NCI-H187 treated with DMSO at 0.1 percent for 48 hours (cell line): Measurements from ENCODE around the gene KCNJ12.

ENCODE experiments used
- DNase-seq: peaks from one replicate; lab custom pipeline; 2025; lab: John Stamatoyannopoulos, UW

KCNJ12 gene

DNA sequence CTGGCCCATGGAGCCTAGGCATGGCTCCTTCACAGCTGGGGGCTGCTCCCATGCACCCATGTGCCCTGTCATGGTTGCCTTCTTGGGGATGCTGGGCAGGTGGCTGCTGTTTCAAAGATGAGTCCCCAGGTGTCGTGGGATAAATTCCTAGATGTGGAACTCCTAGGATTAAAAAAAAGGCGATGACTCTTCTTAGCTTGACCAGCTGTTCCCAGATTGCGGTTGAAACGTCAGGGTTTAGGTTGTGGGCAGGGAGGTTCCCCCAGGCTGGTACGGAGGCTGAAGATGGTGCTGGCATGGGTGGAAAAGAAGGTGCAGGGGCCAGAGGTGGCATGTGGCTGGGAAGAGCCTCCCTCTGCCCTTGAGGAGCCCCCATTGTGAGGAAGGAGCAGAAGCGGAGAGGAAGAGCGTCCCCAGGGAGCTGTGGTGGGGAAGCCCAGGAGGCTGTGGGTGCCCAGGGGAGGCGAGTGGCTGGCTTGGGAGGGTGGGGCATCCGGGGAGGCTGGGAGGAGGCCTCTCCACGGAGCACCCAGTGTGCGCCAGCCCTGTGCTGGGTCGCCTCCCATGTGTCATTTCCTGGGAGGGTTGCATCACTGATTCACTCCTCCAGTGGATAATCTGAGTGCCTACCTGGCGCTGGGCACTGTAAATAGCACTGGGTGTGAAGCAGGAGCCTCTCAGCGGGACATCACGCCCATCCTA is 7.5 kb upstream of the KCNJ12 start:
- no peak for DNase-seq

DNA sequence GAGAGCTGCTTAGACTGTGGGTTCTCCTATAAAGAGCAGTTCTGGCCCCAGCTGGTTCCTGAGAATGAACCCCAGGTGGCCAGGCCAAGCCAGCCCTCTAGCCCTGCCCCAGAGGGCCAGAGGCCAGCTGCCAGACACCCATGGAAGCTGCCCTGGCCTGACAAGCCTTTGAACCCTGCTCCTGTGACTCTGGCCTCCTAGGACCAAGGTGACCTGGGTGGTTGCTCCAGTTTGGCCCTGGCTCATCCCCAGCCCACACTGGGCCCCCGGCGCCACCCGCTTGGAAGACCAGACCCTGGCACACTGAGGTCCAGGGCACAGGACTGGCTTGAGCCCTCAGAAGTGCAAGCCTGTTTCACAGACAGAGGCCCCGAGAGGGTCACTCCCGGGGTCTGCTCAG is 6.8 kb upstream of the KCNJ12 start:
- no peak for DNase-seq

DNA sequence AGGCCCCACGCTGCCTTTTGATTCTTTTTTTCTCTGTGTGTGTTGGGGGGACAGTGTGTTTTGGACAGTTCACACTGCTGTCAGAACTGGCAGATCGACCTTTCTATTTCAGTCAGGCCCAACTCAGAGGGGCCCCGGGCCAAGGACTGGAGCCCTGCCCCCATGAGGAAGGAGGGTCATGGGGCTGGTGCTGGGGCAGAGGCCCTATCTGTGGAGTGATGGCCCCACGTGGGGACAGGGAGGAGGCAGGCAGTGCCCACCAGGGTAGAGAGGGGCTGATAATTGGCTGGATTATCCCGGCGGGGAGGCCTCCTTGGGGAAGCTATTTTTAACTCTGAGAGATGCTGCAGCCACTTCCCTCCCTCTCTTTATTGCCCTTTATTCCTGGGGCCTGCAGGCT is 5.7 kb upstream of the KCNJ12 start:
- no peak for DNase-seq

- no peak for DNase-seq
Measured at GRCh38 chr17:21371511-21372081, 4.6 kb upstream of the KCNJ12 start.

- no peak for DNase-seq
Measured at GRCh38 chr17:21372256-21372954, 3.8 kb upstream of the KCNJ12 start.

DNA sequence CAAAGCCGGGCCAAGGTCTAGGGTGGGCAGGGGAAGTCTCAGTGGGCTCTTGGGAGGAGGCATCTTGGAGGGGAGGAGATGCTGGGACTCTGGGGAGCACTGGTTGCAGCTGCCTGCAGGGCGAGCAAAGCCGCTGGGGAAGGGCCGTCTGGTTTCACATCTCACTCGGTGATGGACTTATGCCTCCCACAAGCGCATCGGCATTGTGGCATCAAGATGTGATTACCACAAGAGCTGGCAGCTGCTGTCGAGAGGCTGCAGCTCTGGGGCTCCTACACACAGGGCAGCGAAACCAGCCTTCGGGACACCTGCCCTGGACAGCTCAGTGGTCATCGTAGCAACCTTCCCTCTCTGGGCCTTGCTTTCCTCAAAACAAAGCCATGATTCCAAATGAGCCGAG is 3.1 kb upstream of the KCNJ12 start:
- no peak for DNase-seq

GRCh38 chr17:21373696-21374440 is 2.3 kb upstream of the KCNJ12 start:
- DNase-seq: no peak

DNA sequence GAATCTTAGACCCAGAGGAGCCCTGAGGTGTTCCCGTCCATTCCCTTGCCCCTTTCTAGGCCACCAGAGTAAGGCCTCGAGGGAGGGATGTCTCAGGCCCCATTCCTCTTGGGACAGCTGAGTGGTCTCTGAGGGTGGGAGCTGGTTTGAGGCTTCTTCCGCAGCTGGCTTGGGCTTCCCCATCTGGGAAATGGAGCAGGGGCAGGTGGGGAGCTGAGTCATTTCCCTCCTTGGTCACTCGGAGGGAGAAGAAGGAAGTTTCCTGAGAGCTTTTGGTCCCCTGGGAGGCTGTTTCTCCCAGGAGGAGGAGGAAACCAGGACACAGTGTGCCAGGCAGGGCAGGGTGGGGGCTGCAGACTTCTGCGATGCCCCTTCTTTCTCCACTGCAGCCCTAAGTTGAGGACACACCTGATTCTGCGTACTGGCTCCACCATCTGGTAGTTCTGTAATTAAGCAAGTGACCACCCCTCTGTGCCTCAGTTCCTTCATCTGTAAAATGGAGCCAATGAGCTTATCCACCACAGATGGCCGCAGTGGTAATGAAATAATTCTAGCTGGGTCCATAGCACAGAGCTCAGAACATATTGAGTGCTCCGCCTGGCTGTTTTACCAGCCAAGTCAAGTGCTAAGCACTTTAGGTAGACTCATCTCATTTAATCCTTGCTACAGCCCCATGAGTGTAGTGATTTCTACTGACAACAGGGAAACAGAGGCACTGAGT is 1.6 kb upstream of the KCNJ12 start:
- no peak for DNase-seq

GRCh38 chr17:21375162-21375560 is 996 bp upstream of the KCNJ12 start:
- DNase-seq: no peak

GRCh38 chr17:21375757-21376080 is 438 bp upstream of the KCNJ12 start:
- no peak for DNase-seq

DNA sequence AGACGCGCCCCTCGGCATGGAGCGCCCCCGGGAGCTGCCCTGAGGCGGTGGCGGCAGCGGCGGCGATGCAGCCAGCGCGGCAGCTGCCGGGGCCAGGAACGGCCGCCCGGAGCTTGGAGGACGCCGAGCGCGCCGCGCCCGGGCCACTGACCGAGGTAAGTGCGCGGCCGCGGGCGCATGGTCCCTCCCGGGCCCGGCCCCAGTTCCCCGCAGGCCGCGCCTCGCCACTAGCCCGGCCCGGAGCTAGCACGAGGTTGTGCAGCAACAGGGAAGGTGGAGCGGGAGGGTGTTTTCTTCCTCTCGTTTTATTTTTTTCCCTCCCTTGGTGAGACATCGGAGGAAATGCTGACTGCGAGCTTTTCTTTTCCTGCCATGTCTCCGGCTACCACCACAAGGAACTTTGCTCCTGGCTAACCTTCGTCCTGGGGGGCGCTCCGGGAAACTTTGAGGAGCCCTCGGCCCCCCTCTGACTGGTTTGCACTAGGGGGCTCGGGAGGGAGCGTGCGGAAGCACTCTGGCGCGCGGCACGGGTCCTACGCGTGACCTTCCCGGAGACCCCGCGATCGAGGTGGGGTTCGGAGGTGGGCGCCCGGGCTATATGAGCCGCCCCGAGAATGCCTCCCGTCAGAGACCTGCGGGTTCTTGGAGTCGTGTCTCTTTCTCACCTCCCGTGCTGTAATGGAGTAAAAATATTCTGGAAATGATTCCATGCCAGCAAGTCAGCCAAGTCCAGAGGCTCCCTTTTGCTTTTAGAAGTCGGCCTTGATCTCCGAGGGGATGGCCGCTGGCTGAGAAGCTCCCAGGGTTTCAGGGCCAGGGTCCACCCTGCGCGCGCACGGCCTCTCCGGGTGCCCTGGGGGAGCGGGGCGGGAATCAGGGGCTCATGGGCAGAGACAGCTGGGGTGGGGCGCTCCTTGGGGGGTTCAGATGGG is 868 bp downstream of the KCNJ12 start:
- no peak for DNase-seq

- no peak for DNase-seq
Measured at GRCh38 chr17:21377705-21378396, 1.7 kb downstream of the KCNJ12 start.

GRCh38 chr17:21378553-21378952 is 2.4 kb downstream of the KCNJ12 start:
- no peak for DNase-seq

- no peak for DNase-seq
Measured at GRCh38 chr17:21379080-21379711, 3.0 kb downstream of the KCNJ12 start.

DNA sequence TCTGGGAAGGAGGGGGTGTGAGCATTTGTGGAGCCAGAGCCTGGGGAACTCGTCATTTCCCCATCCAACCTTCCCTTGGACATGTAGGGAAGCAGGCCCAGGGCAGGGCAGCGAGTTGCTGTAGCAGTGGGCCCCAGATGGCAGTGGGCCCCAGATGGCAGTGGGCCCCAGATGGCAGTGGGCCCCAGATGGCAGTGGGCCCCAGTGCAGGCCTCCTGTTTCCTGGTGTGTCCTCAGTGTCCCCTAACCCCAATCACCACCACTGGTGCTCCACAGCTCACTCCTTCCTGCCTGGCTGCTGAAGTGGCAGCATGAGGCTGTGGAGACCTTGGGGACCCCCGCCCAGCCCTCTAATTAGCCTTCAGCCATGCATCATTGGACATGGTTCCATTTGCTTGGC is 4.5 kb downstream of the KCNJ12 start:
- DNase-seq: no peak

DNA sequence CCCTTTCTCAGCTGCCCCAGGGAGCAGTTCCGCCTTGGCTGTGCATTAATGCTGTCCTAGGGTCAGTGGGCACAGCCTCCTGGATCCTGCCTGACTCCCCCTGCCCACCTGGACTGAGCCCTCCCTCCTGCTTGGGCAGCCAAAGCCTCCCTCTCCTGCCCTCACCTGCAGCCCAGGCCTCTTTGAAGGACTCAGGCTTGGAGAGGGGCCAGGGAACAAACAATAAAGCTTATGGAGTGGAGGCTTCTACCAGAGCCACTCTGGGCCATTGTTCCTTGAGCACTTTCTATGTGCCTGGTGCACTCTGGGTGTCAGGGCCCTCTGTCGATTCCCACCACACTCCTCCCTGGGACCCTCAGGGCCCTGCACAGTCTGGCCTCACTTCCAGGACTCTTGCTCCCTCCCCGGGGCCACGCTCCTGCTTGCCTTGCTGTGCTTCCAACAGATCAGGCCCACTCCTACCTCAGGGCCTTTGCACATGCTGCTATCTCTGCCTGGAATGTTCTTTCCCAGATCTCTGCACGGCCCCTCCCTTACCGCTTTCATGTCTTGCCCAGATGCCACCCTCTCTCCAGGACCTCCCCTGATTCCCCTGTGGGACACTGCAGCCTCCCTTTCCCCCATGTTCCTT is 5.0 kb downstream of the KCNJ12 start:
- no peak for DNase-seq

DNA sequence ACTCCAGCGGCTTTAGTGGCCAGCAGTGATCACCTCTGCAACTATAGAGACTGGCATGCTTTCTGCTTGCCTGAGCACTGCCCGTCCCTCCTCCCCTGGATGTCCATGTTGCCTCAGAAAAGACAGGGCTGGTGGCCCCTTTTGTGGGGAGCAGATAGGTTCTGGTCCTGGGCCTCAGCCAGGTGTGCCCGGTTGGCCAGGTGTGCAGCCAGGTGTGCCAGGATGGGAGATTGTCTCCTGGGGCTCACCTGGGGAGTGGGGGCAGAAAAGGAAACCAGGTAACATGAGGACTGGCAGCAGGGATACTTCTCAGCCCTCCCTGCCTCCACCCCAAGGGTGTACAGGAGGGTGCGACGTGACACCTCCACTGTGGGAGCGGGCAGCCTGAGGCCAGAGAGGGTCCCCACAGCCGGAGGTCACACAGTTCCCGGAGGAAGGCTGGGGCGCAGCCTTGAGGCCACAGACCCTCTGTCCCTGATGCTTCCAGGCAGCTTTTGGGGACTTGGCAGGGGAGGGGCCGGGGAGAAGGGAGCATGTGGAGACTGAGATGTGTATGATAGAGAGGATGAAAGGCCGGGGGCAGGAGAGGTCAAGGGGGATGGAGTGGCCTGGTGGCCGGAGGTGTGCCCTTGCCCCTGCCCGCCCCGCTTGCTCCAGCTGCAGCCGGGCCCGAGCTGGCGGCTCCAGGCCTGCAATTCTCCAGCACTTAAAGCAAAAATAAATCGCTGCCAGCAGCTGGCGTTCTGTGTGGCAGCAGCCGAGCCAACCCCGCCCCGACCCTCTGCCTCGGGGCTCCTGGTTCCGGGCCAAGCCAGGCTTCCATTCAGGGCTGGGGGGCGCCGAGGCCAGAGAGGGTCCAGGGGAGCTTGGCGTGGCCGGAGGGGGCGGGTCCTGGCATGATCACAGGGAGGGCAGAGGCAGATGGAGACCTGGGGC is 6.7 kb downstream of the KCNJ12 start:
- DNase-seq: no peak

- no peak for DNase-seq
Measured at GRCh38 chr17:21385281-21385845, 9.2 kb downstream of the KCNJ12 start.
